Gastroesophageal sphincter (tissue), 4 donors: Measurements from ENCODE around the gene TOX2. TPM values are rescaled to one million over a fixed set of nuclear protein-coding genes. Genes with fewer than 3 reads are reported as not detected.
"Not testable (repeated sequence)": the region's sequence is repeated elsewhere in the genome, so short reads cannot be mapped to it uniquely, and the experiment has no call there.

Source experiments
- ATAC-seq: fragments of 150-250 bp; one replicate; pipeline ENCODE4 v1.9.1; 2016; ENCODE audit warnings: mild to moderate bottlenecking, moderate library complexity
- H3K27ac ChIP-seq, 4 donors: fragments of 200-600 bp; sonication (generic) in 3 of 4; 1 replicate in 3 of 4; 2 replicates in 1 of 4; pipeline ENCODE4 v1.5.1; 2016 to 2019
- H3K27me3 ChIP-seq: fragments of 200-600 bp; sonication (generic); one replicate; pipeline ENCODE4 v1.5.1; 2019
- H3K36me3 ChIP-seq, 2 donors: fragments of 200-600 bp; sonication (generic); one replicate each; pipeline ENCODE4 v1.5.1; 2019; ENCODE audit warnings: control low read depth in 1 of 2
- H3K4me1 ChIP-seq, 3 donors: fragments of 200-600 bp; sonication (generic); 1 replicate in 2 of 3; 2 replicates in 1 of 3; pipeline ENCODE4 v1.5.1; 2016 to 2019; ENCODE audit warnings: control low read depth in 2 of 3
- H3K4me3 ChIP-seq, 2 donors: fragments of 200-600 bp; sonication (generic); one replicate each; pipeline ENCODE4 v1.5.1; 2019; ENCODE audit warnings: mild to moderate bottlenecking in 1 of 2, moderate library complexity in 1 of 2
- H3K9me3 ChIP-seq, 3 donors: fragments of 200-600 bp; sonication (generic); one replicate each; pipeline ENCODE4 v1.5.1; 2017 to 2019; ENCODE audit warnings: control low read depth in 2 of 3
- CTCF ChIP-seq, 4 experiments: fragments of 200-600 bp in 2 of 4; fragments of 450-650 bp in 2 of 4; sonication (generic) in 1 of 4; IDR thresholded peaks; one replicate each; pipeline ENCODE4 v1.5.1; 2017 to 2019; ENCODE audit warnings: antibody characterized with exemption in 4 of 4, mild to moderate bottlenecking in 2 of 4, moderate library complexity in 2 of 4
- EP300 ChIP-seq: sonication (generic); formaldehyde crosslinking; IDR thresholded peaks from one replicate; pipeline ENCODE4 v1.6.1; 2017; ENCODE audit warnings: antibody characterized with exemption, mild to moderate bottlenecking
- POLR2A ChIP-seq, 2 donors: fragments of 450-650 bp; IDR thresholded peaks; one replicate each; pipeline ENCODE4 v1.6.1; 2017; ENCODE audit warnings: antibody characterized with exemption in 2 of 2, mild to moderate bottlenecking in 2 of 2, moderate library complexity in 1 of 2
- POLR2AphosphoS5 ChIP-seq: sonication (generic); formaldehyde crosslinking; IDR thresholded peaks from one replicate; pipeline ENCODE4 v1.6.1; 2017; ENCODE audit warnings: antibody characterized with exemption
- WGBS, 2 donors: methylation state at CpG; one replicate each; pipeline ENCODE4 v1.1.5; 2018; ENCODE audit warnings: low coverage in 1 of 2; 5-methylcytosine and 5-hydroxymethylcytosine counted together
- total RNA-seq, 4 donors: library from RNA; depleted of rRNA; stranded (reverse); fragments of >200 nt; gene quantifications; one replicate each; pipeline ENCODE4 v1.1.0, GENCODE V29; 2016

The TOX2 gene
- total RNA-seq, 4 donors from 2014 or later: 16.4 to 47.8 (median 40.3) TPM

- Histone ChIP-seq H3K27ac (no peak overlapping the region), H3K36me3 (peaks cover 0 to 8% of the 10 kb centered on the region in 2 donors), H3K4me3 (no peak overlapping the region), H3K4me1 (peaks cover 0 to 10% (median 0%) of the 10 kb centered on the region in 3 donors), H3K9me3 (no peaks in the 10 kb centered on the region), H3K27me3 (no peaks in the 10 kb centered on the region)
- ATAC-seq: no peak
- WGBS, 2 donors: 90 to 100% methylated on average over 4 to 6 of the region's 10 CpGs
- no peak for TF ChIP-seq EP300
- no peak for TF ChIP-seq CTCF (IDR thresholded peaks at IDR 0.05)
- TF ChIP-seq POLR2A (IDR thresholded peaks at IDR 0.05): no peak
- no peak for TF ChIP-seq POLR2AphosphoS5
Measured at GRCh38 chr20:44039741-44040140, 125.1 kb downstream of the TOX2 start.

- TF ChIP-seq POLR2A (IDR thresholded peaks at IDR 0.05) (no peak), POLR2AphosphoS5 (no peak), EP300 (no peak), CTCF (IDR thresholded peaks at IDR 0.05) (no peak)
- 82 to 100% methylated on average over 1 to 5 of the region's 5 CpGs for WGBS, 2 donors
- H3K9me3 ChIP-seq: no peaks in the 10 kb centered on the region
- peaks cover 0 to 10% (median 0%) of the 10 kb centered on the region in 3 donors for H3K4me1 ChIP-seq
- no peak overlapping the region for H3K4me3 ChIP-seq
- H3K27ac ChIP-seq: no peak overlapping the region
- ATAC-seq: no peak
- H3K36me3 ChIP-seq: peaks cover 0 to 3% of the 10 kb centered on the region in 2 donors
- H3K27me3 ChIP-seq: no peaks in the 10 kb centered on the region
Measured at GRCh38 chr20:44040202-44040915, 125.7 kb downstream of the TOX2 start.

GRCh38 chr20:44041001-44041400 lies 126.3 kb downstream of the TOX2 start:
- Histone ChIP-seq H3K27me3 (no peaks in the 10 kb centered on the region), H3K9me3 (no peaks in the 10 kb centered on the region), H3K4me3 (no peak overlapping the region), H3K36me3 (no peaks in the 10 kb centered on the region), H3K4me1 (peaks cover 0 to 10% (median 0%) of the 10 kb centered on the region in 3 donors), H3K27ac (no peak overlapping the region)
- WGBS, 2 donors: 60 to 74% methylated on average over 1 to 3 of the region's 8 CpGs
- no peak for ATAC-seq
- TF ChIP-seq EP300 (no peak), POLR2A (IDR thresholded peaks at IDR 0.05) (no peak), POLR2AphosphoS5 (no peak), CTCF (IDR thresholded peaks at IDR 0.05) (no peak)

- 80 to 93% methylated on average over 3 to 4 of the region's 5 CpGs for WGBS, 2 donors
- not testable (repeated sequence) for H3K27ac ChIP-seq, ATAC-seq, H3K9me3 ChIP-seq, H3K27me3 ChIP-seq, H3K4me3 ChIP-seq, H3K4me1 ChIP-seq, H3K36me3 ChIP-seq
Measured at GRCh38 chr20:44044712-44045111, 130.1 kb downstream of the TOX2 start.

GRCh38 chr20:44050327-44050726 lies 135.7 kb downstream of the TOX2 start:
- Histone ChIP-seq H3K36me3 (peaks cover 0 to 44% of the 10 kb centered on the region in 2 donors), H3K27me3 (no peaks in the 10 kb centered on the region), H3K27ac (no peak overlapping the region), H3K4me1 (no peaks in the 10 kb centered on the region), H3K4me3 (no peak overlapping the region), H3K9me3 (no peaks in the 10 kb centered on the region)
- 71 to 88% methylated on average over 1 to 2 of the region's 2 CpGs for WGBS, 2 donors
- ATAC-seq: no peak
- TF ChIP-seq CTCF (IDR thresholded peaks at IDR 0.05) (no peak), POLR2A (IDR thresholded peaks at IDR 0.05) (no peak), EP300 (no peak), POLR2AphosphoS5 (no peak)
